Middle frontal gyrus (tissue), 1 donor: ENCODE data around the gene PITPNM2.

Experiments
- DNase-seq: peaks from one replicate; pipeline ENCODE4 v3.0.0-alpha.2; 2015; ENCODE audit warnings: low spot score; ENCODE audit errors: extremely low spot score

Gene PITPNM2

DNA sequence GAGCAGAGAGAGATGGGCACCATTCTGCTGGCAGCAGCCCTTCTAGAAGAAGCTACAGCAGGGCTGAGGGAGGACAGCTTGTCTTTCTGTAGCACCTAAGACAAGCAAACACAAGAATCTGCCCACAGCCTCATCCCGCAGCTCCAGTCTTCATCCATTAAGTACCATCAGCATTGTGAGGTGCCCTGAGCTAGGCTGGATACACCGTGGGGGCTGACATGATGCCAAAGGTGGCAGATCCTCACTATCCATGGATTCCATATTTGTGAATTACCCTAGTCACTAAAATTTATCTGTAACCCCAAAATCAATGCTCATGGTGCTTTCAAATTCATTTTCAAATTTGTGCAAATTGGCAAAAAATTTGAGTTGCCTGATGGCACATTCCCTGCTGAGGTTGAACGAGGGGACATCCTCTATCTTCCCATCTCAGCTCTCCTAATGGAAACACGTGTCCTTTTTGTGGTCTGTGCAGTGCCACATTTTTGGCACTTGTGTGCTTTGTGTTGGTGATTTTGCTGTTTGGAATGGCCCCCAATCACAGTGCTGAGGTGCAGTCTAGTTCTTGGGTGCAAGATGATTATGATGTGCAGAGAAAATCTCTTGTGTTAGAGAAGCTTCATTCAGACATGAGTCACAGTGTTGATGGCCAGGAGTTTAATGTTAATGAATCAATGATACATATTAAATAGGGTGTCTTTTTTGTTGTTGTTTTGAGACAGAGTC, 7.0 kb downstream of the PITPNM2 start:
- no peak for DNase-seq

DNA sequence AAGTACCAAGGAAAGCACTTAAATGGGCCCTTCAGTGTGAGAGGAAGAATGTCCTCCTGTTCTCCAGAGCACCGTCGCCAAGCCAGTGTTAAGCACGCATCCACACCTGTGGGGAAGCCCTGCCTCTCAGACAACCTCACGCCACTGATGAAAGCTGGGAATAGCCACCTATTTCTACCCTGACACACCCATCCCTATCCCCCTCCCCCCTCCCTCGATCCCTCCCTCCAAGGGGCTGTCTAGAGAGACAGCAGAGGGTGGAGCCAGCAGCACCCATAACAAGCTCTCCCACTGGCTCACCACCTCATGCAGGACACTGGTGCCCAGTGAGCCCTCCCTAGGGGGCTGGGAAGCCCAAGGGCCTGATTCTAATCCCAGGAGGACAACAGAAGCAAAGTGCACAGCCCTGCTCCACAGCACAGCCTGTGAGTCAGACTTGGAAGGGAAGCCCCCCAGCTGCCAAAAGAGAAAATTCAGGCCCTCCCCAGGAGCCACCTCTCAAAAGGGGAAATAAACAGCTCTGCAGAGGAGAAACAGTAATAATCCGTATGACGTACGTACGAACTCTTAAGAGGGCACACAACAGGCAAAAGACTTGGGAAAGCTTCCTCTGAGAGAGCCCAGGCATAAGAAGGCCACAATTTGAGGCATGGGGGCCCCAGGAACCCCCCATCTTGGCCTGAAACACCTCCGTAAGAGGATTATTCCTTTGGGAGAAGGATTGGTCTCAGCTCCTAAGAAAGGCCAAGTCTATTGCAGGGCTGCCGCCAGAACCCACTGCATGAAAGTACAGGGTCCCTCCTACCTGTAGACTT, 7.8 kb downstream of the PITPNM2 start:
- DNase-seq, result no peak

- no peak for DNase-seq
Measured at GRCh38 chr12:123142518-123142840, 8.4 kb downstream of the PITPNM2 start.

DNA sequence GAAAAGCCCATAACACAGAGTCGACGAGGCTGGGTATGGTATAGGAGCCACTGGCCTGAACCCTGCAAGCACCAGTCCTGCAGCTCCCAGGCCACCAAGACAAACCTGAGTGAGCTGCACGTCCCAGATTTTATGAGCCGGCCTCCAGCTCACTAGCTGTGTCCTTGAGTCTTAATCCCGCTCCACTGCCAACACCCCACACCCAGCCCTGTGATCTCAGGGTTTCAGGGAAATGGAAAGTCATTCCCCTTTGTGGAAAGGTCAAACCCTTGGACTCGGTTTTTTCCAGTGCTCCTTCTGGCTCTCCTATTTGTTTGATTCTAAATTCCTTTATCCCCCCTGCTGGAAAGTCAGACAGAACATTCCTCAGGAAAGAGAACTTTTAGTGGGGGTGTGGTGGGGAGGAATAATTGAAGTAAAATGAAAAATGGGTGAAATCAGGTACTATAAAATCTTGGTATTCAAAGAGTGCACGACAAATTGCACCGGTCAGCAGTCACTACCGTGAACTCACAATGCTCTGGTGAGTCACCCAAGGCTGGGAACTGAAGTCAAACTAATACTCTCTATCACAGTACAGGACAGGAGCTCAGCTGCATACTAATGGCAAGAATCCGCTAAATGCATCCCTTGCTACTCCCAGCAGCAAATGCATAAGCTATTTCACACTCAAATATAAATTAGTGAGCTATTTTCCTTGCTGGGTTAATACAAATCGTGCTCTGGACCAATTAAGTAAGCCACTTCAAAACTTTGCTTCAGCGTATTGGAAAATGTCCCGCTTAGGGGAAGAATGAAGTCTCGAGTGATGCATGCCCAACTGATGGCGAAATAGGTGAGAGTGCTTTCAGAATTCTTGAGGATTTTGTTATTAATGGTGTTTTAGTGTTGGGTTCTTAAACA, 9.0 kb downstream of the PITPNM2 start:
- no peak for DNase-seq

GRCh38 chr12:123140676-123141614, 9.9 kb downstream of the PITPNM2 start:
- no peak for DNase-seq

DNA sequence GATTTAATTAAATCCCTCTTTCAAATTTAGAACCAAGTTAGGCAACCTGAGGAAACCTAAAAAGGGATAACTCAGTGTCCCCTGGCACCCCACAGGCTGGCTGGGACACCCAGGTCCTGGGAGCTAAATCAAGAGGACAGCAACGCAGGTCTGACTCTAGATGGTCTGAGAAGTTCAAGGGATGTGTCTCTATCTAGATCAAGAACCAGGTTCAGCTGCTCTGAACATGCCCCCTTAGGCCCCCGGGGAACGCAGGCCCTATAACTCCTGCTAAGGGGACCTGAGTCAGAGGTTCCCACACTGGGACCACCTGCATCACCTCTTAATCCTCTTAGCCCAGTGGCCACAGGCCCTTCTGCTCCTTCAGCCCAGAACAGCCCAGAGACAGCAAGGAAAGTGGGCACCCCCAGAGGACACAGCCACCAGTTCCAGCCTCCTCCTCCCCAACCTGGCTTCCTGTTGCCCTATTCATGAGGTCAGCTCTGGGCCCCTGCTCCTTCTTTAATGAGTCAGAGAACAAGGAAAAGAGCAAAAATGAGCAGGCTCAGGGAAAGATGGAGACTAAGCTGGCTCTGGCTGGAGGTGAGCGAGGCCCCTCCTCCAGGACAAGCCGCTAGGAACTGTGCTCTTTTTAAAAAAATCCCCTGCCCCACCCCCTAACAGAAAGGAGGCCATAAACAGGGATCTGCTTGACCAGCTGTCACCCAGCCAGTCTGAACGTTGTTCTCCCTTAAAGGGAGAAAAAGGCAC, 10.8 kb downstream of the PITPNM2 start:
- DNase-seq, result no peak

GRCh38 chr12:123135688-123136087, 15.2 kb downstream of the PITPNM2 start:
- DNase-seq, result no peak

DNA sequence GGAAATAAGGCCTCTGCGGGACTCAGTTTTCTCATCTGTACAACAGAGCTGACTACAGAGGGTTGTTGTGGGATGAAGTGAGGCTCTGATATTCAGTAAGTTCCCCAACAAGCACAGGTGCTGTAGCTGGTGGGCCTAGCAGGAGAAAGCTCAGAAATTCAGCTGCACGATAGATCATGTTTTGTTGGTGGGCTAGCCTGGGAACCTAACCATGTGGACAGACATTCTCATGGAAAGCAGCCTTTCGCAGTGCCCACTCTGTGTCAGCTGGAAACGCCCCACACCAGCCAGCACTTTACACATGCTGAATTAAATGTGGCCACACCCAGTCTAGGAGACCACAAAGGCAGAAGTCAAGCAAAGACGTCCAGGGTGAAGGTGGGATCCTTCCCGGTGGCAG, 16.1 kb downstream of the PITPNM2 start:
- no peak for DNase-seq

DNA sequence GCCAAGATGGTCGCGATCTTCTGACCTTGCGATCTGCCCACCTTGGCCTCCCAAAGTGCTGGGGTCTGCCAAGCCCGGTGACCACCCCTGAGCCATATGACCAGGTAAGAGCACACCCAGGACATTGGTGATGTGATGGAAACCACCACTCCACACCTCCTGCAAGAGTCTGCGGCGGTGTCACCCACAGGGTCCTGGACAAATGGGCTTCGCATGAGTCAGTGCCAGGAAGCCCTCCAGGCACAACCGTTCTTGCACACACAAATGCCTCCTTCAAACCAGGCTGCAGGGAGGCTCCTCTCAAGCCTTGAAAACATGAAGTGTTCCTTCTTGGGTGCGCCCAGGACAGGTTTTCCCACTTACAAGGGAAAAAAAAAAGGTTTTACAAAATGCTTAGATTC, 16.6 kb downstream of the PITPNM2 start:
- DNase-seq, result no peak

DNA sequence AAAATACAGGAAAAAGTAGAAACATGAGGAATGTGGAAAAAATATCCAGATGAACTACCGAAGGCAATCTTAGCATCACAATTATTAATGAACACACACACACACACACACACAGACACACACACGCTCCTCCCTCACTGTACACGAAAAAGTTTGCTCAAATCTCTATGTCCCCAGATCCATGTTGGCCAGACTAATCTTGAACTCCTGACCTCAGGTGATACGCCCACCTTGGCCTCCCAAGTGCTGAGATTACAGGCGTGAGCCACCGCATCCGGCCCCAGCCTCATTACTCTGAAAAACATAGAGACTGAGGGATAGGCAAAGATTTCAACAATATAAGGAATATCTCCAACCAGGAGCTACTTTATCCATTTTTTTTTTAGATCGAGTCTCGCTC, 17.2 kb downstream of the PITPNM2 start:
- DNase-seq, result no peak

DNA sequence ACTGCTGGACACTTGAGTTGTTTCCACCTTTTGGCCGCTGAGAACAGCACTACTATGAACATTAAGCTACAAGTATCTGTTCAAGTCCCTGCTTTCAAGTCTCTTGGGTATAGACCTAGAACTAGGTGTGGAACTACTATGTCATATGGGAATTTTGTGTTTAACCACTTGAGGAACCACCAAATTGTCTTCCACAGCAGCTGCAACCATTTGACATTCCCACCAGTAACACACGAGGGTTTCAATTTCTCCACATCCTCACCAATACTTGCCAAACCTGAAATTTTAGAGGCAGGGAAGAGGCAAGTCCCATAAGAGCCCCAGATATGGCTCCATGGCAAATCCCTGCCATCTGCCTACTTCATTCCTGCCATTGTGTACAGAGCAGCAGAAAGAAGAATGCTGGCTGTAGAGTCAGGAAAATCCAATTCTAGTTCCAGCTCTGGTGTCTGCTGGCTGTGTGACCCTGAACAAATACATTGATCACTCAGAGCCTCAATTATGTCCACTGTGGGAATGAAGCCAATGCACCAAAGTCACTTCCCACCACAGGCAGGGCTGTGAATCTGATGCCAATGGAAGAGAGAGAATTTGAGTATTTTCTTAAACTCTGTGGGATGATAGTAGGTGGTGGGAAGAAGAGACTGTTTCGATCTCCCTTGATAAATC, 17.8 kb downstream of the PITPNM2 start:
- no peak for DNase-seq

GRCh38 chr12:123131879-123132402, 18.9 kb downstream of the PITPNM2 start:
- DNase-seq, result no peak

DNA sequence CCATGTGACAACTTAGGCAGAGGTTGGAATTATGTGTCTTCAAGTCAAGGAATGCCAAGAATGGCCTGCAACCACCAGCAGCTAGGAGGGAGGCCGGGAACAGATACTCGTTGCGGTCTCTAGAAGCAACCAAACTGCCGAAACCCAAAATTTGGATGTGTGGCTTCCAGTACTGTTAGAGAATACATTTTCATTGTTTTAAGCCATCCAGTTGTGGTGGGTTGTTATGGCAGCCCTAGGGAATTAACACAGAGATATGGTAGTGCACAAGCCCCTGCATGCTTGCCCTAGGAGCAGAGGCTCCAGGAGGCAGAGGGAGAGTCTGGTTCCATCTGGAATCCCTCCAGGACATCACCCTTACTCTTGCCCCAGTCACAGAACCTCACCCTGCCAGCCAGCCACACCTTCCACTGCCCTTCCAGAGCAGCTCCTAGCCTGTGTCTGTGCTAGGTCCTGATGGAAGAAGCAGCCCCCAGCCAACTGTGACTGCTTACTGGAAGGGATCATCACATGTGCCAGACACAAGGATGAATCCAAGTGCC, 19.5 kb downstream of the PITPNM2 start:
- no peak for DNase-seq

GRCh38 chr12:123129621-123130020, 21.3 kb downstream of the PITPNM2 start:
- DNase-seq, result no peak

GRCh38 chr12:123127182-123127495, 23.8 kb downstream of the PITPNM2 start:
- DNase-seq, result no peak

DNA sequence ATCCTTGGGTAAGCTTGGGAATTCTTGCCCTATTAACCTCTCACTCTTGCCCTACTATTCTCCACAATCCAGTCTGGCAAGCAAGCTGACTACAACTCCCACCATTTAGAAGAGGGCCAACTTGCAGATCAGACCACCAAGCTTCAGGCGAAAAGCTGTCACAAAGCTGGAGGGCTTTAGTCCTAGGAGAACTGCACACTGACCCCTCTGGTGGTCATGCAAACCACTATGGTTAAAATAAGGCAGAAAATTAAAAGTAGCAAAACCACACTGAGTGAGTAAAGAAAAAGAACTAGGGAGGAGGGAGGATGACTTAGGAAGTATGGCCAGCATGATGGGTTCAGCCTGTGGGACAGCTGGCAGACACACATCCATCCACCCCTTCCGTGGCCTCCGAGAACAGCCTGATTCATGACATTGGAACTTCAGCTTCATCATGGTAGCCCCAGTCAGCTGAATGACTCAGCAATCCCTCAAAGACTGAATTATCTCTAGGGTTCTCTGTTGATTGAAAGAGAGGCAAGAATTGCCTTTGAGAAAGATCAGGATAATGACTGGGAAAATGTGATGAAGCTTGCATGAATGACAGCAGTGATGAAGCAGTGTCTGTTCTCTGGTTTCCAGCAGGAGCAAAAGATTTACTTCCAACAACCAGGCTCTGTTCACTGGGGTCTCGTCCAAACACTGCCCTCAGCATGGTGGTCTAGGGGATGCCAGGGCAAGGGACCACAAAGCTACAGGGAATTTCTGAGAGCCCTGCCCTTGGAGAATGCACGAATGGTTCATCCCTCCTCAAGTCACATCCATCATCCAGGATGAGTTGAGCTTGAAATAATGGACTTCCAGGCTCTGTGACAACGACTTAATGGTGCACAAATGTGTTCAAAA, 24.4 kb downstream of the PITPNM2 start:
- DNase-seq, result no peak

DNA sequence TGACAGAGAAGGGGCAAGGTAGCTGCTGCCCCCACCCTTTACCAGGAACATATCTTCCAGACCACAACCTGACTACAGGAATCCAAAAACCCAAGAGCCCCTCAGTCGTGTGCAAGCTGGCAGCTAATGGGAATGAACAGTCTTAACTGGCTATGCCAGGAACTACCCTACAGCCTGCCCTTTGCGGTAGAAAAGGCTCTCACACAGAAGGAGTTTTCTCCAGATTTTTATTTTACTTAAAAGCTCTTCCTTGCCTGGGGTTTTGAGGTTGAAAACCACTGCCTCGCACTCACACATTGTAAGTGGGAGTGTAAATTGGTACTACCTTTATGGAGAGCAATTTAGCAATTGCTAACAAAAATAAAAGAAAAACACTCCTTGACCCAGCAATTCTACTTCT, 28.3 kb downstream of the PITPNM2 start:
- DNase-seq, result no peak

DNA sequence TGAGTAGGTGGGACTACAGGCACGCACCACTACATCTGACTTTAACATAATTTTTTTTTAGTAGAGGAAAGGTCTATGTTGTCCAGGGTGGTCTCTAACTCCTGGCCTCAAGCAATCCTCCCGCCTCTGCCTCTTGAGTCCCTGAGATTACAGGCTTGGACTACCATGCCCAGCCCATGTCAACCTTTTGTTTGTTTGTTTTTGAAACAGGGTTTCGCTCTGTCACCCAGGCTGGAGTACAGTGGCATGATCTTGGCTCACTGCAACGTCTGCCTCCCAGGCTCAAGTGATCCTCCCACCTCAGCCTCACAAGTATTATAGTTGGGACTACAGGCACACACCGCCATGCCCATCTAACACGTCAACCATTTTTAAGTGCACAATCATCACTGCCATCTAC, 29.2 kb downstream of the PITPNM2 start:
- DNase-seq, result no peak
